Spleen (tissue), 7 donors: ENCODE results near the gene DOK4.

Experiments used
- CTCF ChIP-seq, 11 experiments: fragments of 200-600 bp in 7 of 11; fragments of 450-650 bp in 4 of 11; sonication (generic) in 4 of 11; IDR thresholded peaks in 8 of 11; conservative IDR thresholded peaks in 3 of 11; 1 replicate in 7 of 11; 2 replicates in 4 of 11; pipeline versions ENCODE4 v1.4.0 to v1.8.0; 2016 to 2021; ENCODE audit warnings: antibody characterized with exemption in 11 of 11, inconsistent platforms in 4 of 11, mild to moderate bottlenecking in 1 of 11
- POLR2A ChIP-seq, 3 donors: fragments of 450-650 bp; IDR thresholded peaks; one replicate each; pipeline ENCODE4 v1.5.1; 2017; ENCODE audit warnings: antibody characterized with exemption in 3 of 3, mild to moderate bottlenecking in 1 of 3
- donor health status: DM: no; HTN: no; CAD: no; lungs with moderate emphysema.
- donor health status: DM: no; HTN: no; CAD: no.
- donor health status: DM: no; HTN: no; CAD: no.

DNA sequence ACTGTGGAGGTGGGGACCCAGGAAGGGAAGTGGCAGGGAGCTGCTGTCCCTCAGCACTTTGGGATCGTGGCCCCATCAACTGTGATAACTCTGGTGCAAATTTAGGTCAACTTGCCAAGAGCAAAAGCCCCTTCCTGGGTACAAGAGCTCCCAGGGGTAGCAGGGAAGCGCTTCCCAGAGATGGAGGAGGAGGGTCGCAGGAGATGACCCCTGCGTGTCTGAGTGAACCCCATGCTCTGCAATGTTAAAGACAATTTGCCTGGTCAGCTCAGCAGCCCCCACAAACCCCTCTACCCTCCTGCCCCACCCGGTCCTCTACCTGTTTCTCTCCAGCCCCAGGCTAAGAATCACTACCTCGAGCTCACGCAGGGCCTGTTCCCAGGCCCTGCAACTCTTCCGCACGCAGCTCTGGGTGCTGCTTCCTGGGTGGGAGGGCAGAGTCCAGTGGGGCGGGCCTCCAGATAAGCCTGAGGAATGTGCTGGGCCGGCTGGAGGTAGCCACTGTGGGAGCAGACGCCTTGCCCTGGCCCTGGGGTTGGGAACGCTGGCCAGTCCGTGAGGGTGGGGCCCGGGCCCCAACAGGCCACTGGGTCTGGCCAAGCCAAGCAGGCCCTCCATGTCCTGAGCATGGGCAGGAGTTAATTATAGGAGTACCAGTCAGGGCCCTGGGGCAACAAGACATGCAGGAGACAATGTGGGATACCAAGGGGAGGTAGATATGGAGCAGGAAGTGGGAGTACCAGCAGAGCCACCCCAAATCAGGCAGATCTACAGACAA, 6.1 kb downstream of the DOK4 start:
- TF ChIP-seq CTCF (IDR thresholded peaks at IDR 0.05 in 8 of 11, conservative IDR thresholded peaks at IDR 0.05 in 3 of 11) (no peak), POLR2A (IDR thresholded peaks at IDR 0.05) (no peak)
